Nephron (organoid): ENCODE measurements around the gene MN1.

Experiments used
- H3K27ac Mint-ChIP-seq, 3 experiments: 2 replicates each; pipeline ENCODE4 v1.8.0; 2020; ENCODE audit warnings: mixed read lengths in 3 of 3, mild to moderate bottlenecking in 2 of 3, moderate library complexity in 1 of 3
- H3K27me3 Mint-ChIP-seq: 2 replicates; pipeline ENCODE4 v1.8.0; 2021; ENCODE audit warnings: low read depth, mild to moderate bottlenecking, moderate library complexity, mixed read lengths
- H3K36me3 Mint-ChIP-seq: 2 replicates; pipeline ENCODE4 v1.8.0; 2020; ENCODE audit warnings: low read depth, mixed read lengths
- H3K4me1 Mint-ChIP-seq: 2 replicates; pipeline ENCODE4 v1.8.0; 2020; ENCODE audit warnings: mixed read lengths
- H3K4me3 Mint-ChIP-seq, 3 experiments: 2 replicates each; pipeline ENCODE4 v1.8.0; 2020; ENCODE audit warnings: mild to moderate bottlenecking in 3 of 3, mixed read lengths in 3 of 3, moderate library complexity in 2 of 3
- H3K9me3 Mint-ChIP-seq: 2 replicates; pipeline ENCODE4 v1.8.0; 2020; ENCODE audit warnings: mixed read lengths
- CTCF ChIP-seq, 3 experiments: fragments of 200-600 bp; sonication (generic); IDR thresholded peaks; one replicate each; pipeline ENCODE4 v1.5.0; 2021; ENCODE audit warnings: antibody characterized with exemption in 3 of 3; ENCODE audit not compliant: unreplicated experiment in 3 of 3

Gene MN1

DNA sequence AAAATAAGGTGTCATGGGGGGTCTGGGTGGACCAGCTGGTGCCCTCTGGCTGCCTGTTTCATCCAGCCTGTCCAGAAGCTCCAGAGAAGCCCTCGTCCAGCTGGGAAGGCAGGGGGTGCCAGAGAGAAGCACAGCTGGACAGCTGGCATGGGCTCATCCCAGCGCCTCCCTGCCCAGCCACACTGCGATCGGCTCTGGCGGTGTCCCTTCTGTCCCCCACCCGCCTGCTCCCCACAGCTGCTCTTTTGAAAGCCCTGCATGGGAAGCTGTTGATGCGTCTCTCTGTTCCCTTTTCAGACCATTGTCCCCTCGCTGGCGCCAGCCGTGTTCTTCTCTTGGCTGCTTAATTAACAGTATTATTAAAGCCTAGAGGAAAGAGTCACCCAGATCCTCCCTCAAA is 86.5 kb downstream of the MN1 start:
- Mint-ChIP-seq H3K9me3 (peaks cover 2% of the 10 kb centered on the region), H3K27ac (no peak overlapping the region), H3K36me3 (no peaks in the 10 kb centered on the region), H3K4me3 (no peak overlapping the region), H3K27me3 (peaks cover 38% of the 10 kb centered on the region), H3K4me1 (peaks cover 34% of the 10 kb centered on the region)
- peak in 1 of 3 experiments; percentile 15 for TF ChIP-seq CTCF (IDR thresholded peaks at IDR 0.05; ENCODE audit: unreplicated experiment in 3 of 3)

- Mint-ChIP-seq H3K4me3 (no peak overlapping the region), H3K4me1 (peaks cover 29% of the 10 kb centered on the region), H3K36me3 (no peaks in the 10 kb centered on the region), H3K27ac (peak overlapping the region in 2 of 3 experiments; percentile 0 to 25), H3K9me3 (peaks cover 2% of the 10 kb centered on the region), H3K27me3 (peaks cover 38% of the 10 kb centered on the region)
- TF ChIP-seq CTCF (IDR thresholded peaks at IDR 0.05; ENCODE audit: unreplicated experiment in 3 of 3): no peak
These were observed 87.5 kb downstream of the MN1 start for GRCh38 chr22:27714068-27714467.

DNA sequence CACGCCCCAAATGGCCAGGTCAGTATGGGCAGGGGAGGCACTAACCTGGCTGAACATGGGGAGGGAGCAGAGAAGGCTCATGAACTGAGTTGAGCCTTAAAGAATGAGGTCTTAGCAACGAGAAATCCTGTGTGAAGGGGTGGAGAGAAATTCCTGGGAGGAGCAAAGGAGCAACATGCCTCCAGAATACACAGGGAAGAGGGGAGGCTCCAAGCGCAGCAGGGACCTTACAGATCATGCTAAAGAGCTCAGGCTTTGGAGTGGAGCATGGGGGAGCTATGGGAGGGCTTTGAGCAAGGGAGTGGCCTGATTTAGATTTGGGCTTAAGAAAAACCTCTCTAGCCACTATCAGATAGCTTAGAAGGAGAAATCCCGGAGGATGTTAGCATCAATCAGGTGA is 88.1 kb downstream of the MN1 start:
- peaks cover 2% of the 10 kb centered on the region for H3K9me3 Mint-ChIP-seq
- H3K4me3 Mint-ChIP-seq: no peak overlapping the region
- peaks cover 34% of the 10 kb centered on the region for H3K27me3 Mint-ChIP-seq
- H3K36me3 Mint-ChIP-seq: no peaks in the 10 kb centered on the region
- no peak for TF ChIP-seq CTCF (IDR thresholded peaks at IDR 0.05; ENCODE audit: unreplicated experiment in 3 of 3)
- H3K4me1 Mint-ChIP-seq: peaks cover 26% of the 10 kb centered on the region
- peak overlapping the region; percentile 0 to 12 (median 9) for H3K27ac Mint-ChIP-seq

DNA sequence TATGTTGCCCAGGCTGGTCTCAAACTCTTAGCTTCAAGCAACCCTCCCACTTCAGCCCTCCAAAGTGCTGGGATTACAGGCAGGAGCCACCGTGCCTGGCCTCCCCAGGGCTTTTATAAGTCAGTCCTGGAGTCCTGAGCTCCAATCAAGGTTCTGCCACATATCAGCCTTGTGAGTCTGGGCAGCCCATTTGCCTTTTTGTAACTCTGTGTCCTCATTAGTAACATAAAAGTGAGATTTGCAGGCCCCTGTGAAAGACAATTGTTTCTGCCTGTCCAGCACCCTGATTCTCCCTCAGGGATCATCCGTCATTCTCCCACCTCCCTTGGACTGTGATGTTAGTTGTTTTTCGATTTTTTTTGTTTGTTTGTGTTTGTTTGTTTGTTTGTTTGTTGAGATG is 89.8 kb downstream of the MN1 start:
- Mint-ChIP-seq H3K36me3 (no peaks in the 10 kb centered on the region), H3K27ac (no peak overlapping the region), H3K4me1 (peaks cover 16% of the 10 kb centered on the region), H3K27me3 (peaks cover 25% of the 10 kb centered on the region), H3K9me3 (peaks cover 4% of the 10 kb centered on the region), H3K4me3 (no peak overlapping the region)
- TF ChIP-seq CTCF (IDR thresholded peaks at IDR 0.05; ENCODE audit: unreplicated experiment in 3 of 3): no peak

GRCh38 chr22:27711012-27711411 is 90.5 kb downstream of the MN1 start:
- Mint-ChIP-seq H3K9me3 (peaks cover 4% of the 10 kb centered on the region), H3K36me3 (no peaks in the 10 kb centered on the region), H3K27ac (no peak overlapping the region), H3K4me1 (peaks cover 16% of the 10 kb centered on the region), H3K27me3 (peaks cover 25% of the 10 kb centered on the region), H3K4me3 (no peak overlapping the region)
- no peak for TF ChIP-seq CTCF (IDR thresholded peaks at IDR 0.05; ENCODE audit: unreplicated experiment in 3 of 3)

DNA sequence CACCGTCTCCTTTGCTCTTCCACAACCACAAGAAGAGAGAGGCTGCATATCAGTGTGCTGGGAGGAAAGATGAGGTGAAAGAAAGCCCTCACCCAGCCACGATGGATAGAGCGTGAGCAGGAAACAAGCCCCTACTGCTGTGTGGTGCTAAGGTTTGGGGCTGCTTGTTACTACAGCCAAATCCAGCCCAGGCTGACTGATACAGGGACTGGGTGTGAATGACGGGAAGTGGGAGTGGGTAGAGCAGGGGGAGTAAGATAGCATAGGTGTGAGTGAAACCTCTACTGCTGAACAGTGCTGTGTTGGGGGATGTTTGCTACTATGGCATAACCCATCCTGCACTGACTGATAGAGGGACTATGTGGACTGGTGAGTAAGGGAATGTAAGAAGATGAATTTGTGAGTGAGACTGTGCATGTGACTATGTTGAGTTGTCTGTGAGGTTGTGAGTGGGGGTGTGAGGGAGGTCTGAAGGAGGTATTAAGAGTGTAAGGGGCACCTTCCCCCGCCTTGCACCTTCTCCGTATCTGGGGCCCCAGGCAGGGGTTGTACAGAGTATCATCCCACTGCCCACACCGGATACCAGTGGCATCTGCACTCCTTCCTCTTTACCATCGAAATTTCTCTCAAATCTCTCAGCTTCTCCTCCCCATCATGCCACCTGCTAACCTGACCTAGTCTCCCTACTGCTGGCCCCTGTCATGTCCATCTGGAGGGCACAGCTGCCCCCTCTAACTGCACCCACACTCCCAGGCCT is 91.5 kb downstream of the MN1 start:
- H3K4me1 Mint-ChIP-seq: peaks cover 16% of the 10 kb centered on the region
- H3K4me3 Mint-ChIP-seq: no peak overlapping the region
- H3K9me3 Mint-ChIP-seq: peaks cover 11% of the 10 kb centered on the region
- TF ChIP-seq CTCF (IDR thresholded peaks at IDR 0.05; ENCODE audit: unreplicated experiment in 3 of 3): no peak
- H3K27ac Mint-ChIP-seq: no peak overlapping the region
- peaks cover 26% of the 10 kb centered on the region for H3K27me3 Mint-ChIP-seq
- H3K36me3 Mint-ChIP-seq: no peaks in the 10 kb centered on the region
